Inferior parietal cortex (tissue), 1 donor: ENCODE measurements around the gene FKBP5.
A peak's percentile ranks its signal among the peaks of the same experiment; 100 is the strongest.
"Not testable (repeated sequence)": the region's sequence is repeated elsewhere in the genome, so short reads cannot be mapped to it uniquely, and the experiment has no call there.

Source experiments
- DNase-seq: peaks from one replicate; pipeline ENCODE4 v3.0.0-alpha.2; 2016; ENCODE audit errors: extremely low spot score

Gene FKBP5

DNA sequence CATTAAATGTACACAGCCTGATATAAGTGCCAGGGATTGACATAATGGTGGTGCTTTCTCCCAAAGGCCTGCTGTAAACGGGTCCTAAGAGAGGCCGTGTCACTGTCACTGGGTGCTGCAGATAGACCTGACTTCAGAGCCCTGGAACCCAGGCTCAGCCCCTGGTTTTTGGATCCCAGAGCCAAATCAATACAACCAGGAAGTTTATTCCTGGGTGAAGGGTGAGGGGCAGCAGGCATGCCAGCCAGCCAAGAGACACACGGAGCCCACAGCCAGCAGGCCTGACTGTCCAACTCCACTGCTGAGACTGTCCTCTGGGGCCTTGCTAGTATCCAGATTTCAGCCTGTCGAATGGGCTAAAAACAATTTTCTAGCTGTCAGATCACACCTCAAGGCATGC lies 35.3 kb upstream of the FKBP5 start:
- no peak for DNase-seq

DNA sequence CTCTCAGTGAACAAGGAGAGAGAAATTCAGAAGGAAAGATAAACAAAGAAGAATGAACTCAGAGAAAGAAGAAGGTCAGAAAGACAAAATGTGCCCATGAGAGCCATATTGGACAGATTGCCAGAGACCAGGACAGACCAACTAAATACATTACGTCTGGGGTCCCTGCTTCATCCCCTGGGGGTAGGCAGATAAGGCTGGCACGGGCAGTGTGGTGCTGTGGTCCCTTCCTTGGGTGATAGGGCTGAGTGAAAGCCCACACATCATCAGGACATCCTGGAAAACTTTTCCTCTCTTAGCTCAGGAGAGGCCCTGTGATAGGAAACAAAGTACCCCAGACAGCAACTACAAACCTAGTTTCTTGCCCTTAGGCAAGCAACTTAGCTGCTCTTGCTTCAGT lies 34.9 kb upstream of the FKBP5 start:
- DNase-seq = no peak

DNA sequence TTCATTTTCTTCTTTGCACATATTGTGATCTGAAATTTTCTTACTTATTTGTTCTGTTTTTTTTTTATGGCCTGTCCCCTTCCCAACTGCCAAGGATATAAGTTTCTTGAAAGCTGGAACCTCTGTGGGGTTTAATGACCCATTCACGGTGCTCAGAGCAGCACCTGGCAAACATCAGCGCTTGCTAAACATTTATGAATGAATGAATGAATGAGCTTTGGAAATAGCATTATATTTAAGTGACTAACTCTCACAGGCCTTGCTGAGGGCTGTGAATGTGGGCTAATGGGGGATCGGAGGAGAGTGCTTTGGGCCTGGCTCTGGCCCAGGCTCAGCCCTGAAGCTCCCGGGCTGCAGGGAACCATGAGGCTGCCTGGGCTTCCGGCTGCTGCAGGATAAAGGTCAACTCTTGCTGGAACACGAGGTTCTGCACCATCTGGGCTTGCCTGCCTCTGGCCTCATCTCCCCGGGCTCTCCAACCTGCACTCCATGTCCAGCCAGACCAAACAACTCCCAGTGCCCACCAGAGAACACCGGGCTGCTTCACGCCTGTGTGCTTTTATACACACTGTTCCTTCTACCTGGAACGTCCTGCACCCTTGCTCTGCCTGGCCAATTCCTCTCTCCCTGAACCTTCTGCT lies 33.5 kb upstream of the FKBP5 start:
- DNase-seq = no peak

DNA sequence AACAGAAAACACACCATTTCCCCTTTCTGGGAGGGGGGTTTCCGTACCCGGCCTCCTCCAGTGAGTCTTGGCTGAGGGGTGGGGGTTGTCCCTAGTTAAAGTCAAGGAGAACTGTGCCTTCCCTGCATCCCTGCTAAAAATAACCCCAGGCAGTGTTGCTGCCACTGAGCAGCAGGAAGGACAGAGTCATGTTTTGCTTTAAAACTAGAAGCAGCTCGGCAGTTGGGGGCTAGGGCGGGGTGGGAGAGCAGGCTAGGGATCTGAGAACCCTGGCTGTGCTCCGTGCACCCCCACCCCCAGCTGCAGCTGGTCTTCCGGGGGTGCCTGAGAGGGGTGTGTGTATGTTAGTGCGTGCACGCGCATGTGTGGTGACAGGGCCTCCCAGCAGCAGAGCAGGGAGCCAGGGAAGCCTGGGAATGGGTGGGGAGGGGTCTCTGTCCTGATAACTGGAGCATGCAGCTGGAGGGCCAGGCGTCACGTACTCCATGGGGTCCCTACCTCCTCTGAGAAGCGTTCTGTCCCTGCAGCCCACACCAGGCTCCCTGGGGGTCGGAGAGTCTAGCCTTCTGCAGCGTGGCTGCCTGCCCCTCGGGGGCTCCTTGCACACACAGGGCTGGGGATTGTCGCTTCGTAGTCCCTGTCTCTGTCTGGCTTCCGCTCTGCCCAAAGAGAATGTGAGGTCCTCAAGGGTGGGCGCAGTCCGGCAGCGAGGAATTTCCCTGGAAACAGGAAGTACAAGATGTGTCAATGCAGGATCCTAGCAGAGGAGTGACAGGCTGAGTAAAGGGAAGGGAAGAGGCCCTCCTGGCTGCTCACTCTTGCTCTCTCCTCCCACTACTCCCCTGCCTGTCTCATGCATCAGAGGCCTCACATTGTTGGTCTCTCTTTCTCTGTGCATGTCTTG lies 31.4 kb upstream of the FKBP5 start:
- peak; percentile 14 for DNase-seq

- DNase-seq = no peak
Observed at GRCh38 chr6:35719404-35719829, 30.7 kb upstream of the FKBP5 start.

- DNase-seq = no peak
Observed at GRCh38 chr6:35718911-35719381, 30.2 kb upstream of the FKBP5 start.

- DNase-seq = no peak
Observed at GRCh38 chr6:35718375-35718736, 29.6 kb upstream of the FKBP5 start.

GRCh38 chr6:35717449-35718374 lies 29.0 kb upstream of the FKBP5 start:
- DNase-seq = no peak

DNA sequence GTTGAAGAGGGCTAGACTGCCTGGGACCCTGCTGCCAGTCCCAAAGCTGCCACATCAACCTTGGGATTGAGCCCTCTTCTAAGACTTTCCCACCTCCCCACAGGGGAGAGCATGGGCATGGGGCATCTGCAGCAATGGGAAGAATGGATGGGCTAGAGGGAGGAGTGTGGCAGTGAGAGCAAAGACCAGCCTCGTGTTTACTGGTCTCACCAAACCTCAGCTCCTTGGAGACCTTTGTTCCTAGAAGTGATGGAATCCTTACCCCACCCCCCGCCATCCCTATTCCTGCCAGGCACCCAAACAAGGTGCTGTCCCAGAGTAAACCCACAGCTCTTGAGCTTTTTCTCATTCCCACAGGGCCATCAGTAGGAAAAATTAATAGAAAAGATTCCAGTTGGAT lies 28.1 kb upstream of the FKBP5 start:
- DNase-seq = no peak

GRCh38 chr6:35713006-35713767 lies 24.5 kb upstream of the FKBP5 start:
- no peak for DNase-seq

GRCh38 chr6:35711731-35712130 lies 23.0 kb upstream of the FKBP5 start:
- no peak for DNase-seq

DNA sequence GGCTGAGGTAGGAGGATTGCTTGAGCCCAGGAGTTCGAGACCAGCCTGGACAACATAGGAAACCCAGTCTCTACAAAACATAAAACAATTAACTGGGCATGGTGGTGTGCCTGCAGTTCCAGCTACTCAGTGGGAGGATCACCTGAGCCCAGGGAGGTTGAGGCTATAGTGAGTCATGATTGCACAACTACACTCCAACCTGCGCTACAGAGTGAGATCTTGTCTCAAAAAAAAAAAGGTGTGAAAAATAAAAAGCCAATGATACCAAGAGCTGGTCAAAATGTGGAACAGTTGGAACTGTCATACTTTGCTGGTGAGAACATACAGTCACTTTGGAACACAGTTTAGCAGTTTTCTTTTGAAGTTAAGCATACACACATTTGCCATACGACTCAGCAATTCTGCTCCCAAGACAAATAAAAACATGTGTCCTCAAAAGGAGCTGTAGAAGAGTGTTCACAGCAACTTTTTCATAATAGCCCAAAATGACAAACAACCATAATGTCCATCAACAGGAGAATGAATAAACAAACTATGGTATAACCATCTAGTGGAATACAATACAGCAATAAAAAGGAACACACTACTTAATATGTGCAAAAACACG lies 21.6 kb upstream of the FKBP5 start:
- no peak for DNase-seq

GRCh38 chr6:35708585-35708984 lies 19.9 kb upstream of the FKBP5 start:
- no peak for DNase-seq

GRCh38 chr6:35707714-35708407 lies 19.1 kb upstream of the FKBP5 start:
- no peak for DNase-seq

DNA sequence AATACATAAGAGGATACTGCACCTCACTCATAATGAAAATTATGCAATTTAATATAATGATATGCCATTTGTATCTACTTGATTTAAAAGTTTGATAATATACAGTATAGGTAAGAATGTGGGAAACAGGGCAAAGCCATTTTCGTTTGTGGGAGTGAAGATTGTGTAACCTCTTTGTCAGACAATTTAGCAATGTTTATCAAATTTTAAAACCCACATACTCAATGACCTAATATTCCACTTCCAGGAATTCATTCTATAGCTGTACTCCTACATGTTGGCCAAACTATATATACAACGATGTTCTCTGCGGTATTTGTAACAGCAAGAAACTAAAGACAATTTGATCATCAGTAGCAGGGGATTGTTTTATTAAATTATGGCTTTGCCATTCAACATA lies 17.8 kb upstream of the FKBP5 start:
- no peak for DNase-seq

DNA sequence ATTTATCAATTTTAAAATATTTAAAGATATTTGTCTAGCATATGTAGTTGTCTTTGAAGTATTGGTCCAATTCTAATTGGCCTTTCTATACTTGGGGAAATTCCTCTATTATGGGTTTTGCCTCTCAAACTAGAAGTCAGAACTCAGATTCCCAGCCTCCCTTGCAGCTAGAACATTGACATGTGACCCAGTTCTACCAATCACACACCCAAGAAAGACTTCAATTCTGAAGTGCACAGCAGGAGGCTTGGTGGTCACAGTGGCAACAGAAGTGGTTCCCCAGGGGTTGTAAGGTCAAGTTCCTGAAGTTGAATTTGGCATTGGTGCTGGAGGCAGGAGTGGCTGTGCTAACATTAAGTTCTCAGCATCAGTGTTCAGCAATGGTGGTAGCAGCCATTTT lies 14.8 kb upstream of the FKBP5 start:
- DNase-seq = no peak

- DNase-seq = no peak
Observed at GRCh38 chr6:35698858-35699257, 10.1 kb upstream of the FKBP5 start.

DNA sequence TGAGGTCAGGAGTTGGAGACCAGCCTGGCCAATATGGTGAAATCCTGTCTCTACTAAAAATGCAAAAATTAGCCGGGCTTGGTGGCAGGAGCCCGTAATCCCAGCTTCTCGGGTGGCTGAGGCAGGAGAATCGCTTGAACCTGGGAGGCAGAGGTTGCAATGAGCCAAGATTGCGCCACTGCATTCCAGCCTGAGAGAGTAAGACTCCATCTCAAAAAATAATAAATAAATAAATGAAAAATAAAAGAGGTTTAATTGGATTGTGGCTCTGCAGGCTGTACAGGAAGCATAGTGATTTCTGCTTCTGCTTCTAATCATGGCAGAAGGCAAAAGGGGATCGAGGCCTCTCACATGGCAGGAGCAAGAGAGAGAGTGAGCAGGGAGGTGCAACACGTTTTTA lies 9.7 kb upstream of the FKBP5 start:
- DNase-seq = not testable (repeated sequence)

- DNase-seq = no peak
Observed at GRCh38 chr6:35694462-35694861, 5.7 kb upstream of the FKBP5 start.
